Measurements from ENCODE around the gene PRKCB. TPM values are rescaled to one million over a fixed set of nuclear protein-coding genes. Genes with fewer than 3 reads are reported as not detected.

PRKCB gene
- total RNA-seq, 1 donor from 2014 or later: 28.7 TPM

GRCh38 chr16:23920899-23921298 is 85.1 kb downstream of the PRKCB start:
- Mint-ChIP-seq H3K27ac (ENCODE audit: unreplicated experiment) (no peak overlapping the region), H3K4me3 (ENCODE audit: unreplicated experiment) (no peak overlapping the region), H3K9me3 (ENCODE audit: unreplicated experiment) (no peaks in the 10 kb centered on the region)

GRCh38 chr16:23922406-23922805 is 86.6 kb downstream of the PRKCB start:
- Mint-ChIP-seq H3K4me3 (ENCODE audit: unreplicated experiment) (no peak overlapping the region), H3K36me3 (ENCODE audit: low read depth, unreplicated experiment) (no peaks in the 10 kb centered on the region), H3K27me3 (ENCODE audit: unreplicated experiment) (peaks cover 1% of the 10 kb centered on the region), H3K4me1 (ENCODE audit: unreplicated experiment) (peaks cover 3% of the 10 kb centered on the region), H3K9me3 (ENCODE audit: unreplicated experiment) (no peaks in the 10 kb centered on the region), H3K27ac (ENCODE audit: unreplicated experiment) (no peak overlapping the region)
- no peak for DNase-seq (ENCODE audit: low spot score)
- no peak for TF ChIP-seq CTCF (IDR thresholded peaks at IDR 0.05; ENCODE audit: unreplicated experiment)

More at GRCh38 chr16:23920899-23921298, 85.1 kb downstream of the PRKCB start:
- DNase-seq (ENCODE audit: low spot score): no peak
- peaks cover 1% of the 10 kb centered on the region for H3K27me3 Mint-ChIP-seq (ENCODE audit: unreplicated experiment)
- no peaks in the 10 kb centered on the region for H3K36me3 Mint-ChIP-seq (ENCODE audit: low read depth, unreplicated experiment)
- TF ChIP-seq CTCF (IDR thresholded peaks at IDR 0.05; ENCODE audit: unreplicated experiment): no peak
- no peaks in the 10 kb centered on the region for H3K4me1 Mint-ChIP-seq (ENCODE audit: unreplicated experiment)

- H3K4me1 Mint-ChIP-seq (ENCODE audit: unreplicated experiment): peaks cover 3% of the 10 kb centered on the region
- H3K27me3 Mint-ChIP-seq (ENCODE audit: unreplicated experiment): no peaks in the 10 kb centered on the region
- H3K4me3 Mint-ChIP-seq (ENCODE audit: unreplicated experiment): no peak overlapping the region
- H3K36me3 Mint-ChIP-seq (ENCODE audit: low read depth, unreplicated experiment): no peaks in the 10 kb centered on the region
- H3K9me3 Mint-ChIP-seq (ENCODE audit: unreplicated experiment): no peaks in the 10 kb centered on the region
- TF ChIP-seq CTCF (IDR thresholded peaks at IDR 0.05; ENCODE audit: unreplicated experiment): no peak
- no peak for DNase-seq (ENCODE audit: low spot score)
- no peak overlapping the region for H3K27ac Mint-ChIP-seq (ENCODE audit: unreplicated experiment)
Observed at GRCh38 chr16:23924128-23924527, 88.3 kb downstream of the PRKCB start.

GRCh38 chr16:23927796-23928195 is 92.0 kb downstream of the PRKCB start:
- Mint-ChIP-seq H3K4me3 (ENCODE audit: unreplicated experiment) (no peak overlapping the region), H3K27me3 (ENCODE audit: unreplicated experiment) (no peaks in the 10 kb centered on the region), H3K4me1 (ENCODE audit: unreplicated experiment) (peaks cover 3% of the 10 kb centered on the region), H3K36me3 (ENCODE audit: low read depth, unreplicated experiment) (no peaks in the 10 kb centered on the region), H3K9me3 (ENCODE audit: unreplicated experiment) (no peaks in the 10 kb centered on the region), H3K27ac (ENCODE audit: unreplicated experiment) (no peak overlapping the region)
- DNase-seq (ENCODE audit: low spot score): no peak
- no peak for TF ChIP-seq CTCF (IDR thresholded peaks at IDR 0.05; ENCODE audit: unreplicated experiment)

- Mint-ChIP-seq H3K4me1 (ENCODE audit: unreplicated experiment) (peaks cover 5% of the 10 kb centered on the region), H3K4me3 (ENCODE audit: unreplicated experiment) (no peak overlapping the region), H3K27me3 (ENCODE audit: unreplicated experiment) (no peaks in the 10 kb centered on the region), H3K9me3 (ENCODE audit: unreplicated experiment) (no peaks in the 10 kb centered on the region), H3K27ac (ENCODE audit: unreplicated experiment) (no peak overlapping the region), H3K36me3 (ENCODE audit: low read depth, unreplicated experiment) (no peaks in the 10 kb centered on the region)
- DNase-seq (ENCODE audit: low spot score): no peak
- TF ChIP-seq CTCF (IDR thresholded peaks at IDR 0.05; ENCODE audit: unreplicated experiment): no peak
Observed at GRCh38 chr16:23929237-23929636, 93.5 kb downstream of the PRKCB start.
